Stimulated activated CD8-positive, alpha-beta memory T cell treated with anti-CD3 and anti-CD28 coated beads, Interleukin-15, amount 100 ng/mL, for 1 hour (primary cell): ENCODE measurements around the gene EFCAB11.

Experiments
- DNase-seq: peaks from one replicate; pipeline ENCODE4 v3.0.0-alpha.2; 2020; ENCODE audit warnings: low read depth

The EFCAB11 gene

DNA sequence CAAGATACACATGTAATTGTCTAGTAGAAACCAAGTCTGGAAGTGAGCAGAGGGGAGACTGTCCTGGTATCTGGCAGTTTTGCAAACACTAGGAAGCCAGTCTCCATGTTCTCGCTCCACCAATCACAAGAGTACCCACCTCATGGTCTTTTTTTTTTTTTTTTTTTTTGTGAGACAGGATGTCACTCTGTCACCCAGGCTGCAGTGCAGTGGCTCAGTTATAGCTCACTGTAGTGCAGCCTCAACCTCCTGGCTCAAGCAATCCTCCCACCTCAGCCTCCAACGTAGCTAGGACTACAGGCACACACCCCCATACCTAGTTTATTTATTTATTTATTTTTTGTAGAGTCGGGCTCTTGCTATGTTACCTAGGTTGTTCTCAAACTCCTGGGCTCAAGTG is 189.2 kb downstream of the EFCAB11 start:
- DNase-seq, result no peak

DNA sequence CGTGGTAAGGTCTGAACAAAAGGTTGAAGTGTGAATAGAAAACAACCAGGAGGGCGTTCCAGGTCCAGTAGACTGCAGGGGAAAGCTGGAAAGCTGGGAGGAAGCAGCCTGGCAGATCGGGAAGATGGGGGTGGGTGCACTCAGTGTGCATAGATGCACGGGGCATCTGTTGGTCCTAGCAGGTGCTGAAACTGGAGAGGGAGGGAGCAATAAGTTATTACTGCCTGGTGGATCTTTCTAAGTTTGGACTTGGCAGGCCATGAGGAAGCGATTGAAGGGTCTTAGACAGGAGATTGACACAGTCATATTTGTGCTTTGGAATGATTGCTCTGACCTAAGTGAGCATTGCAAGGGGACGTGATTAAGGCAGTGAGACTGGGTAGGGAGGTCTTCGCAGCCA is 194.4 kb downstream of the EFCAB11 start:
- DNase-seq, result no peak

DNA sequence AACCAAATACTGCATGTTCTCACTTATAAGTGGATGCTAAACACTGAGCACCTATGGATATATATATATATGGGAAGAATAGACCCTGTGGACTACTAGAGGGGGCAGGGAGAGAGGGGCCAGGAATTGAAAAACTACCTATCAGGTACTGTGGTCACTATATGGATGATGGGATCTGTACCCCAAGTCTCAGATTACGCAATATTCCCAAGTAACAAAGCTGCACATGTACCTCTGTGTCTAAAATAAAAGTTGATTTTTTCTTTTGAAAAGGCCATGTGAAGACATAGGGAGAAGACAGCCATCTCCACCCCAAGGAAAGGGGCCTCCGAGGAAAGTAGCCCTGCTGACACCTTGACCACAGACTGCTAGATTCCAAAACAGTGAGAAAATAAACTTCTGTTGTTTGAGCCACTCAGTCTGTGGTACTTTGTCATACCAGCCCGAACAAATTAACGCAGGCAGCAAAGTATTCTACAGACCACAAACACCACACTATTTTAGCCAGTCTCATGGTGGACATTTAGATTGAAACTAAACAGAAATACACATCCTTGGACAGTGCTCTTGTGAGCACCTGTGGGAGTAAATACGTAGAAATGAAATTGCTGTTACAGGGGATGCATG is 197.1 kb downstream of the EFCAB11 start:
- DNase-seq, result no peak

GRCh38 chr14:89755816-89756215 is 198.7 kb downstream of the EFCAB11 start:
- no peak for DNase-seq

DNA sequence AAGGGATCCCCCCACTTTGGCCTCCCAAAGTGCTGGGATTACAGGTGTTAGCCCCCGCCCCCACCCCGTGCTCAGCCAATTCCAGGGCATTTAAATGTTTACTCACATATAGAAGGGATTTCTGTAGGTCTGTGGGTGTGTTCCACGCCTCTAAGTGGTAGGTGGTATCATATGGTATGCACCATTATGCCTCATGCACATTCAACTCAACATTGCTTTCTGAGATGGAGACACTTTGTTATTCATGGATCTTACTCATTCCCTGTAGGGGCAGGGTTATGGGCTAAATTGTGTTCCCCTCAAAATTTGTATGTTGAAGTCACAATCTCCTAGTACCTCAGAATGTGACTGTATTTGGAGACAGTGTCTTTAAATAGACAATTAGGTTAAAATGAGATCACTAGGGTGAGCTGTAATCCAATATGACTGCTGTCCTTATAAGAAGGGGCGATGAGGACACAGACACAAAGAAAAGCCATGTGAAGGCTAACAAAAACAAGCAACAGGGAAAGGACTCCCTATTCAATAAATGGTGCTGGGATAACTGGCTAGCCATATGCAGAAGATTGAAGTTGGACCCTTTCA is 200.6 kb downstream of the EFCAB11 start:
- no peak for DNase-seq

- DNase-seq, result no peak
Observed at GRCh38 chr14:89750908-89751392, 203.6 kb downstream of the EFCAB11 start.

GRCh38 chr14:89750281-89750755 is 204.2 kb downstream of the EFCAB11 start:
- no peak for DNase-seq

DNA sequence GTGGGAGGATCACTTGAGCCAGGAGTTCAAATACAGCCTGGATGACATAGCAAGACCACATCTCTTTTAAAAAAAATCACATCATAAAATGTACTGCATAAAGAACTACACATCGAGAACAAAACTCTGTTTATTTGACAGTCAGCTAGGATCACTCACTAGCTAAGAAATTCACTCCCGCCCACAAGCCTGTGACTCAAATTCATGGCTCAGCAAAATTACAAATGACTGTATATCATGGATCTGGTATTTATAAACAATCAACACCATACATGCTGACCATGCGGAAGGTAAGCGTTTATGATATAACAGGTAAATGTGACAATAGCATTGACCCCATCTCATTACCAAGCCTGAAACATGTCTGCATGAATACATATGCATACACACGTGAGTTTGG is 206.5 kb downstream of the EFCAB11 start:
- no peak for DNase-seq

- DNase-seq, result no peak
Observed at GRCh38 chr14:89747126-89747525, 207.4 kb downstream of the EFCAB11 start.

GRCh38 chr14:89746654-89747053 is 207.9 kb downstream of the EFCAB11 start:
- no peak for DNase-seq

DNA sequence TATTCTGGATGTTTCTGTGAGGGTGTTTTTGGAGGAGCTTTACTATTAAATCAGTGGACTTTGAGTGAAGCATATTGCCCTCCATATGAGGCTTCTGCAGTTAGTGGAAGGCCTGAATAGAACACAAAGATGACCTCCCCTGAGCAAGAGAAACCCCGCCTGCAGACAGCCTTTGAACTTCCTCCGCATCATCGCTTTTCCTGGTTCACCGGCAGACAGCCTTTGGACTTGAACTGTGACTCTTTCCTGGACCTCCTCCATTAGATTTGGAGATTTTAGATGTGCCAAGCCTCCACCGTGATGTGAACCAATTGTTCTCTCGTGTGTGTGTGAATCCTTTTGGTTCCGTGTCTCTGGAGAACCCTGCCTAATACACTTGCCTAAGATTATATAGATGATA is 208.4 kb downstream of the EFCAB11 start:
- DNase-seq, result no peak
